Measurements from ENCODE around the gene RABGGTA. TPM values are rescaled to one million over a fixed set of nuclear protein-coding genes. Genes with fewer than 3 reads are reported as not detected.
A peak's percentile ranks its signal among the peaks of the same experiment; 100 is the strongest.

Gene RABGGTA
- total and polyA plus RNA-seq, 10 of the 15 experiments (the other 5 are each of a cell fraction or from before 2014, with no cell fraction given): 19.1 to 75.6 (median 46.9) TPM

GRCh38 chr14:24271134-24271833 lies at the start of gene RABGGTA (continued):
- TF ChIP-seq HDAC6 (IDR thresholded peaks at IDR 0.05; ENCODE audit: unreplicated experiment): peak; percentile 40
- TF ChIP-seq NRF1 (conservative IDR thresholded peaks at IDR 0.05; ENCODE audit: low read depth, low read length): peak; percentile 88
- peak; percentile 61; the same call in 1 of the 2 replicates for TF ChIP-seq CREB1 (IDR thresholded peaks at IDR 0.05; ENCODE audit: low read depth)
- peak; percentile 91 for TF ChIP-seq STAT1 (conservative IDR thresholded peaks at IDR 0.05)
- TF ChIP-seq ZNF207 (IDR thresholded peaks at IDR 0.05; ENCODE audit: borderline replicate concordance): peak; percentile 97; the same call in 1 of the 2 replicates
- 0 out of 2 replicates have a peak, but pooled peaks have one; percentile 11 for TF ChIP-seq HSF1 (IDR thresholded peaks at IDR 0.05; ENCODE audit: low read depth, low read length)
- TF ChIP-seq SIX5 (IDR thresholded peaks at IDR 0.05; ENCODE audit: low read depth, low read length, severe bottlenecking): peak; percentile 41
- peak; percentile 98 for TF ChIP-seq ZNF687 (IDR thresholded peaks at IDR 0.05)
- TF ChIP-seq RAD21 (IDR thresholded peaks at IDR 0.05; ENCODE audit: insufficient read depth, low read depth, low read length): 0 out of 2 replicates have a peak, but pooled peaks have one; percentile 25
- no peak for TF ChIP-seq ZNF622 (IDR thresholded peaks at IDR 0.05)
- TF ChIP-seq SMARCA5 (IDR thresholded peaks at IDR 0.05): peak; percentile 98
- TF ChIP-seq REST (IDR thresholded peaks at IDR 0.05; ENCODE audit: low read depth, low read length): 0 out of 2 replicates have a peak, but pooled peaks have one; percentile 30
- TF ChIP-seq NFYA (IDR thresholded peaks at IDR 0.05; ENCODE audit: borderline replicate concordance, low read depth, low read length): no peak
- TF ChIP-seq IKZF1 (conservative IDR thresholded peaks at IDR 0.05): peak; percentile 95
- 0 out of 2 replicates have a peak, but pooled peaks have one; percentile 7 for TF ChIP-seq IRF4 (IDR thresholded peaks at IDR 0.05; ENCODE audit: low read depth, low read length)
- no peak for TF ChIP-seq PAX8 (IDR thresholded peaks at IDR 0.05)
- peak; percentile 54; the same call in 1 of the 2 replicates for TF ChIP-seq MLLT1 (IDR thresholded peaks at IDR 0.05)

All from GM12878 (cell line).